Activated CD4-positive, CD25-positive, alpha-beta regulatory T cell treated with anti-CD3 and anti-CD28 coated beads, Interleukin-2, amount 50 U/mL, for 72 hours (primary cell): ENCODE data around the gene LGALS7B.
"Not testable (repeated sequence)": the region's sequence is repeated elsewhere in the genome, so short reads cannot be mapped to it uniquely, and the experiment has no call there.

ENCODE experiments used
- DNase-seq: peaks from one replicate; pipeline ENCODE4 v3.0.0; 2021

LGALS7B gene

GRCh38 chr19:38825936-38826335 is 36.9 kb downstream of the LGALS7B start:
- DNase-seq: not testable (repeated sequence)

GRCh38 chr19:38826856-38827551 is 38.0 kb downstream of the LGALS7B start:
- no peak for DNase-seq

- not testable (repeated sequence) for DNase-seq
These were observed 40.2 kb downstream of the LGALS7B start for GRCh38 chr19:38829203-38829602.

GRCh38 chr19:38830039-38830733 is 41.2 kb downstream of the LGALS7B start:
- DNase-seq: no peak

- peak; percentile 60 for DNase-seq
These were observed 42.2 kb downstream of the LGALS7B start for GRCh38 chr19:38831142-38831605.

- no peak for DNase-seq
These were observed 44.1 kb downstream of the LGALS7B start for GRCh38 chr19:38833092-38833425.

GRCh38 chr19:38834104-38834490 is 45.1 kb downstream of the LGALS7B start:
- DNase-seq: no peak

GRCh38 chr19:38834590-38834989 is 45.6 kb downstream of the LGALS7B start:
- no peak for DNase-seq

GRCh38 chr19:38836159-38836982 is 47.4 kb downstream of the LGALS7B start:
- DNase-seq: no peak

- no peak for DNase-seq
These were observed 48.1 kb downstream of the LGALS7B start for GRCh38 chr19:38836983-38837626.

GRCh38 chr19:38837656-38838121 is 48.7 kb downstream of the LGALS7B start:
- no peak for DNase-seq

- DNase-seq: no peak
These were observed 49.4 kb downstream of the LGALS7B start for GRCh38 chr19:38838208-38838985.

- no peak for DNase-seq
These were observed 50.2 kb downstream of the LGALS7B start for GRCh38 chr19:38838986-38839761.

- no peak for DNase-seq
These were observed 51.0 kb downstream of the LGALS7B start for GRCh38 chr19:38839816-38840582.

- DNase-seq: no peak
These were observed 51.6 kb downstream of the LGALS7B start for GRCh38 chr19:38840583-38840968.
